WI38 (cell line): ENCODE data around the gene USHBP1.

ENCODE experiments used
- H3K4me3 ChIP-seq: 2 replicates; pipeline ENCODE4 v1.5.1; 2011; ENCODE audit warnings: low read depth, mild to moderate bottlenecking, control low read depth, low read length
- CTCF ChIP-seq: IDR thresholded peaks from 2 replicates; pipeline ENCODE4 v1.5.1; 2012; ENCODE audit warnings: low read depth, mild to moderate bottlenecking, control low read depth, low read length

The USHBP1 gene

GRCh38 chr19:17294051-17294891 lies 29.7 kb upstream of the USHBP1 start:
- no peak overlapping the region for H3K4me3 ChIP-seq
- no peak for TF ChIP-seq CTCF

- H3K4me3 ChIP-seq, result no peak overlapping the region
- TF ChIP-seq CTCF, result no peak
Observed at GRCh38 chr19:17293605-17294004, 29.1 kb upstream of the USHBP1 start.

GRCh38 chr19:17292301-17293074 lies 27.9 kb upstream of the USHBP1 start:
- peak overlapping the region; percentile 56 for H3K4me3 ChIP-seq
- TF ChIP-seq CTCF, result peak; percentile 78

GRCh38 chr19:17289489-17289888 lies 24.9 kb upstream of the USHBP1 start:
- no peak overlapping the region for H3K4me3 ChIP-seq
- TF ChIP-seq CTCF, result no peak

GRCh38 chr19:17286752-17287151 lies 22.2 kb upstream of the USHBP1 start:
- H3K4me3 ChIP-seq, result no peak overlapping the region
- TF ChIP-seq CTCF, result no peak

- TF ChIP-seq CTCF, result no peak
- H3K4me3 ChIP-seq, result no peak overlapping the region
Observed at GRCh38 chr19:17286263-17286662, 21.7 kb upstream of the USHBP1 start.
